ENCODE results near the gene TENM4.

Gene TENM4

DNA sequence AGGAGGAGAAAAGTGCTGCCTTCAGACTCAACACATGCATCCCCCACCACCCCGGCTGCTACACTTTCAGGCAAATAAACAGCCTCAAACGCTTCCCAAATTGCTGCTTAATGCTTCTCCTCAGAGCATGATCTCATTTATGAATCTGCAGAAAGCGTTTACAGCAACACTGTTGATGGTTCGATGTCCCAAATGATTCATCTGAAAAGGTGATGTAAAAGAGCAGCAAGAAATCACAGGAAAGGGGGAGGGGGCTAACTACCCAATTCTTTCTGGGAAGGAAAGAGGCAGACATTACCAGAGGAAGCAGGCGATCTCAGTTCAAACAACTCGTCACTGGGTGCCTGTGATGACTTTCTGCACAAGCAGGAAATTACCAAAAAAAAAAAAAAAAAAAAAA, 119.6 kb downstream of the TENM4 start:
- no peak for DNase-seq
- intact Hi-C loops (cut with DNase I; ENCODE audit: low total_unique reads): no loop called here
- TF ChIP-seq, protein P1, sequence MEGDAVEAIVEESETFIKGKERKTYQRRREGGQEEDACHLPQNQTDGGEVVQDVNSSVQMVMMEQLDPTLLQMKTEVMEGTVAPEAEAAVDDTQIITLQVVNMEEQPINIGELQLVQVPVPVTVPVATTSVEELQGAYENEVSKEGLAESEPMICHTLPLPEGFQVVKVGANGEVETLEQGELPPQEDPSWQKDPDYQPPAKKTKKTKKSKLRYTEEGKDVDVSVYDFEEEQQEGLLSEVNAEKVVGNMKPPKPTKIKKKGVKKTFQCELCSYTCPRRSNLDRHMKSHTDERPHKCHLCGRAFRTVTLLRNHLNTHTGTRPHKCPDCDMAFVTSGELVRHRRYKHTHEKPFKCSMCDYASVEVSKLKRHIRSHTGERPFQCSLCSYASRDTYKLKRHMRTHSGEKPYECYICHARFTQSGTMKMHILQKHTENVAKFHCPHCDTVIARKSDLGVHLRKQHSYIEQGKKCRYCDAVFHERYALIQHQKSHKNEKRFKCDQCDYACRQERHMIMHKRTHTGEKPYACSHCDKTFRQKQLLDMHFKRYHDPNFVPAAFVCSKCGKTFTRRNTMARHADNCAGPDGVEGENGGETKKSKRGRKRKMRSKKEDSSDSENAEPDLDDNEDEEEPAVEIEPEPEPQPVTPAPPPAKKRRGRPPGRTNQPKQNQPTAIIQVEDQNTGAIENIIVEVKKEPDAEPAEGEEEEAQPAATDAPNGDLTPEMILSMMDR (IDR thresholded peaks at IDR 0.05): no peak
- Histone ChIP-seq H3K4me3 (no peak overlapping the region), H3K4me1 (no peaks in the 10 kb centered on the region), H3K9me3 (no peaks in the 10 kb centered on the region), H3K27me3 (no peaks in the 10 kb centered on the region), H3K27ac (no peak overlapping the region), H3K36me3 (no peaks in the 10 kb centered on the region)

DNA sequence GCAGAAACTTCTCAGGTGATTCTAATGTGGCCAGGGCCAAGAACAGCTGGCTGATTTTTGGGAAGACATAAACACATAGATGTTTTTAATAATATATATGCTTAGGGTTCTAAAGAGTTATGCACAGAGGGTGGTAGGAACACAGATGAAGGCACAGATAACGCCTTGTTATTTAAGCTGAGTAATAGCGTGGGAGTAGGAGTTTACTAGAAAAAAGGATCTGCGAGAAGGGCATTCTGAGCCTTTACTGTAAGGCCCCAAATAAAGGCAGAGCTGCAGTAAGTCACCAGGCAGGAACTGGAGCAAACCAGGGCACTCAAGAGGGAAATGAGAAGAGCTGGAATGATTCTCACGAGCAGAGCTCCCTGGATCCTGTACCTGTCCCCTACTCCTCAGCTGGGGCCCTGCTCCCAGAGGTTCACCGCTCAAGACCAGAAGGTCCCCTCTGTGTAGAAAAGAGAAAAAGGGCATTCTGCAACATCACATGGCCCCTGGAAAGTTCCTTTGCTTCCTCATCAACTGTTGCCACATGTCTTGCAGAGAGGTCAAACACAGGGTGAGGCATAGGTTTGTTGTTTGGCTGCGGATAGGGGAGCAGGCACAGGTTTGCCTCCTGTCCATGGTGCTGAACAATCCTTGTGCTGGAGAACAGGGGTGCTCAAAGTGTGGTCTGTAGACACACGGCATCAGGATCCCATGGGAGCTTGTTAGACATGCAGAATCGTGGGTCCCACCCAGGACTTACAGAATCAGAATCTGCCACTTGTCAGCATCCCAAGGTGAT, 125.7 kb downstream of the TENM4 start:
- no peak overlapping the region for H3K4me3 ChIP-seq
- intact Hi-C loops (cut with DNase I; ENCODE audit: low total_unique reads): no loop called here
- no peaks in the 10 kb centered on the region for H3K36me3 ChIP-seq
- H3K4me1 ChIP-seq: no peaks in the 10 kb centered on the region
- no peak overlapping the region for H3K27ac ChIP-seq
- H3K9me3 ChIP-seq: no peaks in the 10 kb centered on the region
- no peaks in the 10 kb centered on the region for H3K27me3 ChIP-seq
- TF ChIP-seq, protein P1 (IDR thresholded peaks at IDR 0.05): no peak
- DNase-seq: no peak

DNA sequence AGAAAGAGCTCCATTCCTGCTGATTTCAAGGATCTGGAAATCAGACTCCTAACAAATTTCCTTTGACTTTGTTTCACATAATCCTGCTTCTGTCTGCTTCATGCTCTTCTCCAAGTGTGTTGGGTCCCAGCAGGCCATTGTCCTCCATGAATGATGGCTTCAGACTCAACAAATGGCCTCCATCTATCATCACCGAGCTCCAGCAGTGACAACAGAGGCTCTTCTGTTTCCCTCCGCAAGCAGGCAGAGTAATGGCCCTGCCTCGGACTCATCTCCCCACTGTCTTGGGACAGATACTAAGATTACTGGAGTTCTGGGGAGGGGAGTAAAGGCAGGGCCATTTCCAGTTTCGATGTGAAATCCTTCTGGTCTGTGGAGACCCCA, 127.3 kb downstream of the TENM4 start:
- intact Hi-C loops (cut with DNase I; ENCODE audit: low total_unique reads): no loop called here
- Histone ChIP-seq H3K27me3 (no peaks in the 10 kb centered on the region), H3K4me3 (no peak overlapping the region), H3K4me1 (no peaks in the 10 kb centered on the region), H3K27ac (no peak overlapping the region), H3K9me3 (no peaks in the 10 kb centered on the region), H3K36me3 (no peaks in the 10 kb centered on the region)
- no peak for DNase-seq
- TF ChIP-seq, protein P1 (IDR thresholded peaks at IDR 0.05): no peak

DNA sequence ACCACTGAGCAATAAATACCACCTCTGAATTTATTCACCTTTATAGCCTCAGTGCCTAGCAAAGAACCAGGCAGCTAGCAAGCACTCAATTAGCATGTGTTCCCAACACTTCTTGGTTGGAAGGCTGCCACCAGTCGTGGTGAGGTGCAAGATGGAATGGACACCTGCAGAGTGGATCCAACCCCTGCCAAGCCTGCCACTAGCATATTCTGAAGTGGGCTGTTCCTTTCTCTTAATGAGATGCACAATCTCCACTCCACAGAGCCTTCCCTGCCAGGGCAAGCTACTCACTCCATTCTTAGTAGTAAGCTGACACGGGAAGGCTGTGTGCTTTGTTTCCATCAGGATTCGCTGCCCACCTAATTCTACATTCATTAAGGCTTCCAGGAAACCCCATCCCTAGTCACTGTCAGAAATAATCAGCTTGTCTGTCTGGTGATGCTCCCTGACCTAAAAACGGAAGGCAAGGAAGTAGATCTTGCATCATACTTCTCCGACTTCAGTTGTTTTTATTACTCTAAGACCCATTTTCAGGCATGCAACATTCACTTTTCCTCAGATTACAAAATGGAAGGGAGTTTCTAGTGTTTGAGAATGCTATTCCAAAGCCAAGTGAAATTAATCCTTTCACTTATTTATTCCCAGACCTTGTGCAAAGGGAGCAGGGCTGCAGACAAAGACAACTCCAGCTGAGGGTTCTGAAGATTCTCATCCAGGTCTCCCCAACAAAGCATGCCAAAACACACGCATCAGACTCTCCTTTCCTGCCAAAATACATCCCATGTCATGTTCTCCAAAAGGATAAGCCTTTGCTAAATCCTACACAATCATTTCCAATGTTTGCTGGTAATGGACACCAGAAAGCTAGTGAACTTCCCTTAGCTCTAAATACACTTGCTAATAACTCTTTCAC, 128.0 kb downstream of the TENM4 start:
- H3K4me1 ChIP-seq: no peaks in the 10 kb centered on the region
- intact Hi-C loops (cut with DNase I; ENCODE audit: low total_unique reads): no loop called here
- H3K9me3 ChIP-seq: no peaks in the 10 kb centered on the region
- DNase-seq: no peak
- no peak overlapping the region for H3K4me3 ChIP-seq
- H3K27ac ChIP-seq: no peak overlapping the region
- H3K27me3 ChIP-seq: no peaks in the 10 kb centered on the region
- H3K36me3 ChIP-seq: no peaks in the 10 kb centered on the region
- TF ChIP-seq, protein P1 (IDR thresholded peaks at IDR 0.05): no peak

DNA sequence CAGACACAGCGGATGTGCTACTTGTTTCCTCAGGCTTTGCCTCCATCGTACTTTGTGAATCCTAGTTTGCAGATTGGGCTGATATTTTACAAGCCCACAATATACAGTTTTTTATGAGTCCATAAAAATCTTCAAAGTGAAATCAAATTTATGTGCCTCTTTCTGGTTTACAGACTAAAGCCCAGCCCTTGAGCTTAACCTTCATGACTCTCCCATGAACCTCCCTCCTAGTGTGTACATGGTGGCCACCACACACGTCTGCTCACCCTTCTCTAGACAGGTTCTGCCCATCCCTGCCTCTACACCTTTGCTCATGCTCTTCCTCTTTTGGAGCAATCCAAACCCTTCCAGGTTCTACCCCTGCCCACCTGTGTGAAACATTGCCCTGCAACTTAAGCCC, 129.4 kb downstream of the TENM4 start:
- Histone ChIP-seq H3K27ac (no peak overlapping the region), H3K4me3 (no peak overlapping the region), H3K36me3 (no peaks in the 10 kb centered on the region), H3K27me3 (no peaks in the 10 kb centered on the region), H3K9me3 (no peaks in the 10 kb centered on the region), H3K4me1 (no peaks in the 10 kb centered on the region)
- no peak for DNase-seq
- intact Hi-C loops (cut with DNase I; ENCODE audit: low total_unique reads): no loop called here
- TF ChIP-seq, protein P1 (IDR thresholded peaks at IDR 0.05): no peak
